Measurements from ENCODE around the gene LRRC4C.

DNA sequence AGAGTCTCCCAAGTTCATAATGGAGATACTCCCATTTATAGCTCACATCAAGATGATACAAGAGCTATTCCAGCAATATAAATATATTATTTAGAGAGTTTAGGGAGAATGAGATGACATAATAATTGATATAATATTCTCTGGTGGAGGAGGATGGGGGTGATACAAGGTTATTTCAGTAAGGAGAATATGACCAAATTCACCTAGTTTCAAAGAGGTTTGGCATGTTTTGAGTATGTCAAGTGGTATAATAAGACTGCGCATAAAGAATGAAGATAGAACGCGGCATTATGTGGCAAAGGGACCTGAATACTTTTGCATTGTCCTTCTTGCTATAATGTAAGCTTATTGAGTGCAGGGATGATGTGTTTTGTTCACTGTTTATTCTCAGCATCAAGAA lies 1283.5 kb downstream of the LRRC4C start:
- TF ChIP-seq POLR2A (IDR thresholded peaks at IDR 0.05; ENCODE audit: low read depth, low read length), result no peak
- TF ChIP-seq CTCF (IDR thresholded peaks at IDR 0.05; ENCODE audit: extremely low read depth in 1 of 2, insufficient read depth in 1 of 2, low read depth in 1 of 2, low read length in 2 of 2), result no peak
- TF ChIP-seq POLR2AphosphoS5 (IDR thresholded peaks at IDR 0.05; ENCODE audit: insufficient read depth, low read depth, low read length), result no peak
- TF ChIP-seq EZH2 (IDR thresholded peaks at IDR 0.05; ENCODE audit: borderline replicate concordance, low read depth, low read length, severe bottlenecking), result no peak
- TF ChIP-seq, protein P1, sequence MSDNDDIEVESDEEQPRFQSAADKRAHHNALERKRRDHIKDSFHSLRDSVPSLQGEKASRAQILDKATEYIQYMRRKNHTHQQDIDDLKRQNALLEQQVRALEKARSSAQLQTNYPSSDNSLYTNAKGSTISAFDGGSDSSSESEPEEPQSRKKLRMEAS (IDR thresholded peaks at IDR 0.05; ENCODE audit: insufficient read depth, insufficient read length), result no peak
- TF ChIP-seq JUN (IDR thresholded peaks at IDR 0.05; ENCODE audit: borderline replicate concordance, insufficient read depth, insufficient read length, low read depth), result no peak
- no peak for TF ChIP-seq FOS (IDR thresholded peaks at IDR 0.05; ENCODE audit: borderline replicate concordance, insufficient read depth, low read length)

All from endothelial cell of umbilical vein (primary cell).